GM23248 (cell line): ENCODE results near the gene TMEM163.

Experiments used
- EZH2 ChIP-seq: fragments of 200-600 bp; sonication (generic); IDR thresholded peaks from 2 replicates; pipeline ENCODE4 v1.6.1; 2018; ENCODE audit warnings: antibody characterized with exemption, mild to moderate bottlenecking; ENCODE audit not compliant: insufficient read depth, poor library complexity, severe bottlenecking
- EZH2phosphoT487 ChIP-seq: fragments of 200-600 bp; sonication (generic); IDR thresholded peaks from 2 replicates; pipeline ENCODE4 v1.6.1; 2018; ENCODE audit warnings: antibody characterized with exemption, moderate library complexity, mild to moderate bottlenecking, low read depth; ENCODE audit not compliant: insufficient read depth

DNA sequence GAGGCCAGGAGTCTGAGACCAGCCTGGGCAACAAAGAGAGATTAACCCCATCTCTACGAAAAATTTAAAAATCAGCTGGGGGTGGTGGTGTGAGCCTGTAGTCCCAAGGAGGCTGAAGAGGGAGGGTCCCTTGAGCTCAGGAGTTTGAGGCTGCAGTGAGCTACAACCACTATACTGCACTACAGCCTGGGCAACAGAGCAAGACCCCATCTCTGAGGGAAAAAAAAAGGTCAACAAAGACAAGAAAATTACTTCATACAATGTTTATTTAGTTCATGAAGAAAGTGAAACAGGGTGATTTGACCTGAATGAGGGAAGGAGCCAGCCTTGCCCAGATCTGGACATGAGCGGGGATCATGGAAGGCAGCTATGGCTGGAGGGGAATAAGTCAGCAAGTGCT lies 59.1 kb downstream of the TMEM163 start:
- no peak for TF ChIP-seq EZH2phosphoT487
- TF ChIP-seq EZH2 = no peak
